AG10803 (cell line): ENCODE results near the gene WNT3A.
A peak's percentile ranks its signal among the peaks of the same experiment; 100 is the strongest.

ENCODE experiments used
- DNase-seq: peaks from one replicate; pipeline ENCODE4 v3.0.0; 2010; ENCODE audit warnings: low read depth
- H3K4me3 ChIP-seq: 2 replicates; pipeline ENCODE4 v1.5.1; 2011; ENCODE audit warnings: mild to moderate bottlenecking, low read length, control low read depth
- TF ChIP-seq, protein P1 (sequence below): conservative IDR thresholded peaks from 2 replicates; pipeline ENCODE4 v1.5.1; 2011; ENCODE audit warnings: mild to moderate bottlenecking, low read length, control low read depth, inconsistent platforms

WNT3A gene

GRCh38 chr1:228013131-228013934 is 6.5 kb downstream of the WNT3A start:
- H3K4me3 ChIP-seq: no peak overlapping the region
- no peak for DNase-seq
- TF ChIP-seq, protein P1, sequence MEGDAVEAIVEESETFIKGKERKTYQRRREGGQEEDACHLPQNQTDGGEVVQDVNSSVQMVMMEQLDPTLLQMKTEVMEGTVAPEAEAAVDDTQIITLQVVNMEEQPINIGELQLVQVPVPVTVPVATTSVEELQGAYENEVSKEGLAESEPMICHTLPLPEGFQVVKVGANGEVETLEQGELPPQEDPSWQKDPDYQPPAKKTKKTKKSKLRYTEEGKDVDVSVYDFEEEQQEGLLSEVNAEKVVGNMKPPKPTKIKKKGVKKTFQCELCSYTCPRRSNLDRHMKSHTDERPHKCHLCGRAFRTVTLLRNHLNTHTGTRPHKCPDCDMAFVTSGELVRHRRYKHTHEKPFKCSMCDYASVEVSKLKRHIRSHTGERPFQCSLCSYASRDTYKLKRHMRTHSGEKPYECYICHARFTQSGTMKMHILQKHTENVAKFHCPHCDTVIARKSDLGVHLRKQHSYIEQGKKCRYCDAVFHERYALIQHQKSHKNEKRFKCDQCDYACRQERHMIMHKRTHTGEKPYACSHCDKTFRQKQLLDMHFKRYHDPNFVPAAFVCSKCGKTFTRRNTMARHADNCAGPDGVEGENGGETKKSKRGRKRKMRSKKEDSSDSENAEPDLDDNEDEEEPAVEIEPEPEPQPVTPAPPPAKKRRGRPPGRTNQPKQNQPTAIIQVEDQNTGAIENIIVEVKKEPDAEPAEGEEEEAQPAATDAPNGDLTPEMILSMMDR: no peak

DNA sequence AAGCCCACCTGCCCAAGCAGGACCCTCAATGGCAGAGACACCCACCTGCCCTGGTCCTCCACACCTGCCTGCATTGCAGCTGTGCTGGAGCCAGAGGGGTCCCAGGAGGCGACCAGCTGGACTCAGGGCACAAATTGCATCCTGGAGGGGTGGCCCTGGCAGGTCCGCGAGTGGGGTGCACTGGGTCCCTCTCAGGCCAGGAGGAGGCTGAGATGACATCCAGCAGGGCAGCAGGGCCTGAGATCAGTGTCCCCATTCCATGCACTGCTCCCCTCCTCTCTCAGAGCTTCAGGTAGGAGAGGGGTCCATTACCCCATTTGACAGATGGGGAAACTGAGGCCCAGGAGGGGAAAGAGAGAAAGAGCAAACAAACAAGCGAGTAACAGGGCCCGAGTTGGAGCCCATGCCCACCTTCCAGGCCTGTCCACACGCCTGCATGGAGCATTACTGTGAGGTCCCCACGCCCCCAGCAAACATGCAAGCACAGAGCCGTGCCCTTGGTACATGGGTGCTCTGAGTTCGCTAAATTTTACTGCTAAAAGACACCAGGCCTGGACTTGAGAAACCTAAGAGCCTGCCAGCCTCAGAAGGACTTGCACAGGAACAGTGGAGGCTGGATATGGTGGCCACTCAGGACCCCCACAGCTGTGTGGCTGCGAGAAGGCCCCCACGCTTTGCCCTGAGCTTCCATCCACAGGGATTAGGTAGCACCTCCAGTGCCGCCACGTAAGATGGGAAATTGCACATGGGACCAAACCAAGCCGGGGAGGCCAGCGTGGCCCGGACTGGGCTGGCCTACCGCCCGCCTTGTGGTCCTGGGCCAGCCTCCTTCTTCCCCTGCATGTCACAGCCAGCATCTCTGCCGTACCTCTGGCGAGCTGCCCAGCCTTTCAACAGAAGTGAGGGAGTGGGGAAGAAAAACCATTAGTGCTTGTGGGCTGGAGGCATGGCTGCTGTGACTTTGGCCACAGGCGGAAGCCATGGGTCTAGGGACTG is 7.4 kb downstream of the WNT3A start:
- H3K4me3 ChIP-seq: no peak overlapping the region
- DNase-seq: peak; percentile 17
- TF ChIP-seq, protein P1: no peak

GRCh38 chr1:228015276-228016180 is 8.7 kb downstream of the WNT3A start:
- peak; percentile 74 for DNase-seq
- H3K4me3 ChIP-seq: no peak overlapping the region
- TF ChIP-seq, protein P1: no peak

GRCh38 chr1:228016181-228016510 is 9.3 kb downstream of the WNT3A start:
- no peak for DNase-seq
- TF ChIP-seq, protein P1: no peak
- no peak overlapping the region for H3K4me3 ChIP-seq

GRCh38 chr1:228016653-228017355 is 10.0 kb downstream of the WNT3A start:
- DNase-seq: no peak
- TF ChIP-seq, protein P1: no peak
- H3K4me3 ChIP-seq: no peak overlapping the region
